Testis (tissue), 3 donors: ENCODE results near the gene BCL6B. TPM values are rescaled to one million over a fixed set of nuclear protein-coding genes. Genes with fewer than 3 reads are reported as not detected.

Source experiments
- DNase-seq: peaks from one replicate; pipeline ENCODE4 v3.0.0-alpha.2; 2019
- H3K27ac ChIP-seq, 2 donors: fragments of 200-600 bp; sonication (generic); one replicate each; pipeline ENCODE4 v1.5.1; 2019
- H3K27me3 ChIP-seq: fragments of 200-600 bp; sonication (generic); one replicate; pipeline ENCODE4 v1.5.1; 2019
- H3K36me3 ChIP-seq: fragments of 200-600 bp; sonication (generic); one replicate; pipeline ENCODE4 v1.5.1; 2017; ENCODE audit warnings: low read depth; ENCODE audit errors: missing control alignments
- H3K4me1 ChIP-seq: fragments of 200-600 bp; sonication (generic); one replicate; pipeline ENCODE4 v1.5.1; 2019
- H3K4me3 ChIP-seq, 2 donors: fragments of 200-600 bp; sonication (generic); one replicate each; pipeline ENCODE4 v1.5.1; 2017 to 2019
- H3K9me3 ChIP-seq: fragments of 200-600 bp; sonication (generic); one replicate; pipeline ENCODE4 v1.5.1; 2017
- POLR2A ChIP-seq: fragments of 450-650 bp; IDR thresholded peaks from one replicate; pipeline ENCODE4 v1.6.1; 2017; ENCODE audit warnings: antibody characterized with exemption, mild to moderate bottlenecking, moderate library complexity
- WGBS, 2 donors: methylation state at CpG; one replicate each; pipeline ENCODE4 v1.1.5; 2018; 5-methylcytosine and 5-hydroxymethylcytosine counted together
- intact Hi-C: fragments of 100-400 bp; cut with DNase I; formaldehyde crosslinking; loops from one replicate; pipeline ENCODE4 v1.15.1; 2023; ENCODE audit warnings: low total_unique reads
- polyA plus RNA-seq: library from polyadenylated mRNA; stranded (reverse); fragments of 350-450 nt; fragmentation: Illumina TruSeq; extraction: RNeasy Lipid Tissue Mini Kit (QIAGEN cat#74804); gene quantifications from one replicate; pipeline ENCODE4 v1.2.3, GENCODE V29; 2014; ENCODE audit warnings: low read depth, low replicate concordance; ENCODE audit not compliant: insufficient read depth
- total RNA-seq, 2 donors: library from RNA; depleted of rRNA; stranded (reverse); fragments of >200 nt; gene quantifications; one replicate each; pipeline ENCODE4 v1.2.3, GENCODE V29; 2016
- TF ChIP-seq, protein P1 (sequence below), 3 experiments: fragments of 450-650 bp in 2 of 3; fragments of 200-600 bp in 1 of 3; sonication (generic) in 1 of 3; IDR thresholded peaks; one replicate each; pipeline ENCODE4 v1.5.1; 2016 to 2019; ENCODE audit warnings: antibody characterized with exemption in 3 of 3, mild to moderate bottlenecking in 2 of 3, moderate library complexity in 1 of 3

Gene BCL6B
- total and polyA plus RNA-seq, 3 donors from 2014 or later: 2.5 to 4.6 (median 3.5) TPM

DNA sequence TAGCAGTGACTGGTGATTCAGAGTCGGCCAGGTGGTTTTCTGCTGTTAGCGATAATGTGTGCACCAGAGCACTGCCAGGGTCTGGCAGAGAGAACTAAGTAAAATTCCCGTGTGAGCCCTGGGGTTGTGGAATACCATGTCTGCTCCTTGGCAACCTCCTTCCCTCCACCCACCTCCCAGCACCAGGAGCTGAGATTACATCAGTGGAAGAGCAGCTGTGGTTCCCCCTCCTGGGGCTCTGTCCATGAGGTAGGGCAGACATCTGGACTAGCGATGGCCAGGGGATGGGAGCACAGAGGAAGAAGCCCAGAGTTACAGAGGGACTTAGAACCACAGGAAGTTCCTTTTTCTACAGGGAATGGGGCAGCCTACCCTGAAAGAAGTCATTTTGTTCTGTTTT, 41.4 kb downstream of the BCL6B start:
- DNase-seq: no peak
- Histone ChIP-seq H3K27me3 (no peaks in the 10 kb centered on the region), H3K36me3 (no peaks in the 10 kb centered on the region), H3K4me1 (no peaks in the 10 kb centered on the region), H3K9me3 (no peaks in the 10 kb centered on the region), H3K27ac (no peak overlapping the region), H3K4me3 (no peak overlapping the region)
- WGBS, 2 donors: 73 to 76% methylated on average over 3 to 4 of the region's 4 CpGs
- intact Hi-C loops: no loop called here
- TF ChIP-seq, protein P1, sequence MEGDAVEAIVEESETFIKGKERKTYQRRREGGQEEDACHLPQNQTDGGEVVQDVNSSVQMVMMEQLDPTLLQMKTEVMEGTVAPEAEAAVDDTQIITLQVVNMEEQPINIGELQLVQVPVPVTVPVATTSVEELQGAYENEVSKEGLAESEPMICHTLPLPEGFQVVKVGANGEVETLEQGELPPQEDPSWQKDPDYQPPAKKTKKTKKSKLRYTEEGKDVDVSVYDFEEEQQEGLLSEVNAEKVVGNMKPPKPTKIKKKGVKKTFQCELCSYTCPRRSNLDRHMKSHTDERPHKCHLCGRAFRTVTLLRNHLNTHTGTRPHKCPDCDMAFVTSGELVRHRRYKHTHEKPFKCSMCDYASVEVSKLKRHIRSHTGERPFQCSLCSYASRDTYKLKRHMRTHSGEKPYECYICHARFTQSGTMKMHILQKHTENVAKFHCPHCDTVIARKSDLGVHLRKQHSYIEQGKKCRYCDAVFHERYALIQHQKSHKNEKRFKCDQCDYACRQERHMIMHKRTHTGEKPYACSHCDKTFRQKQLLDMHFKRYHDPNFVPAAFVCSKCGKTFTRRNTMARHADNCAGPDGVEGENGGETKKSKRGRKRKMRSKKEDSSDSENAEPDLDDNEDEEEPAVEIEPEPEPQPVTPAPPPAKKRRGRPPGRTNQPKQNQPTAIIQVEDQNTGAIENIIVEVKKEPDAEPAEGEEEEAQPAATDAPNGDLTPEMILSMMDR (IDR thresholded peaks at IDR 0.05): no peak
- no peak for TF ChIP-seq POLR2A

DNA sequence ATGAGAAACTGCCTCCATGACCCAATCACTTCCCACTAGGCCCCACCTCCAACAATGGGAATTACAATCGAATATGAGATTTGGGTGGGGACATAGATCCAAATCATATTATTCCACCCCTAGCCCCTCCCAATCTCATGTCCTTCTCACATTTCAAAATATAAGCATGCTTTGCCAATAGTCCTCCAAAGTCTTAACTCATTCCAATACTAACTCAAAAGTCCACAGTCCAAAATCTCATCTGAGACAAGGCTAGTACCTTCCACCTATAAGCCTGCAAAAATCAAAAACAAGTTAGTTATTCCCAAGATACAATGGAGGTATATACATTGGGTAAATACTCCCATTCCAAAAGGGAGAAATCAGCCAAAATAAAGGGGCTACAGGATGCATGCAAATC, 44.3 kb downstream of the BCL6B start:
- 81 to 89% methylated on average over 1 of the region's 1 CpG for WGBS, 2 donors
- Histone ChIP-seq H3K4me1 (no peaks in the 10 kb centered on the region), H3K36me3 (no peaks in the 10 kb centered on the region), H3K4me3 (no peak overlapping the region), H3K27me3 (no peaks in the 10 kb centered on the region), H3K27ac (no peak overlapping the region), H3K9me3 (no peaks in the 10 kb centered on the region)
- TF ChIP-seq, protein P1 (IDR thresholded peaks at IDR 0.05): no peak
- no peak for TF ChIP-seq POLR2A
- intact Hi-C loops: no loop called here
- DNase-seq: no peak

DNA sequence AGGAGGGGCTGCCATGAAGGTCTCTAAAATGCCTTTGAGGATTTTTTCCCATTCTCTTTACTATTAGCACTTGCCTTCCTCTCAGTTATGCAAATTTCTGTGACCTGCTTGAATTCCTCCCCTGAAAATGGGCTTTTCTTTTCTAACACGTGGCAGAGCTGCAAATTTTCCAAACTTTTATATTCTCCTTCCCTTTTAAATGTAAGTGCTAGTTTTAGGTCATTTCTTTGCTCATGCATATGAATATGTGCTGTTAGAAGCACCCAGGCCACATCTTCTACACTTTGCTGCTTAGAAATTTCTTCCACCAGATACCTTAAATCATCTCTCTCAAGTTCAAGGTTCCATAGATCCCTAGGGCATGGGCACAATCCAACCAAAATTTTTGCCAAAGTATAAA, 45.4 kb downstream of the BCL6B start:
- WGBS, 2 donors: 42 to 43% methylated on average over 1 of the region's 1 CpG
- H3K27me3 ChIP-seq: no peaks in the 10 kb centered on the region
- DNase-seq: no peak
- H3K4me3 ChIP-seq: no peak overlapping the region
- no peaks in the 10 kb centered on the region for H3K36me3 ChIP-seq
- H3K9me3 ChIP-seq: no peaks in the 10 kb centered on the region
- no peak overlapping the region for H3K27ac ChIP-seq
- no peaks in the 10 kb centered on the region for H3K4me1 ChIP-seq
- intact Hi-C loops: no loop called here
- TF ChIP-seq, protein P1 (IDR thresholded peaks at IDR 0.05): no peak
- no peak for TF ChIP-seq POLR2A

DNA sequence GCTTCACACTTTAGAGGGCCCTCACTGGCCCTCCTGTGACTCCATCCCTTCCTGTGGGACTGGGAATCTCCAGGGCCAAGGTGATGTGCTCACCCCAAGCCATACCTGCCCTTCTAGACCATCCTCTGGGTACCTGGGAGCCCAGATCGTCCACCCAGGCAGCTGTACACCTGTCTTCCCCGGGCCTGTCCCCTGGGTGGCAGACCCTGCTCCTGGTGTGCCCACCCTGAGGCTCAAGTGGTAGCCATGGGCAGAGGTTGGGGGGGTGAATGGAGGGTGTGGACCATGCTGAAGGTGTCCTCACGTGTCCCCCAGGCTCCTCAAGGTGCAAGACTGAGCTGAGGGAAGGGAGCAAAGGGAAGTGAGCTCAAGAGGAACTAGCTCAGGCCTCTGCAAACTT, 47.9 kb downstream of the BCL6B start:
- H3K4me1 ChIP-seq: no peaks in the 10 kb centered on the region
- no peak overlapping the region for H3K4me3 ChIP-seq
- no peaks in the 10 kb centered on the region for H3K9me3 ChIP-seq
- H3K27ac ChIP-seq: no peak overlapping the region
- DNase-seq: no peak
- TF ChIP-seq, protein P1 (IDR thresholded peaks at IDR 0.05): no peak
- no peak for TF ChIP-seq POLR2A
- no peaks in the 10 kb centered on the region for H3K36me3 ChIP-seq
- intact Hi-C loops: no loop called here
- WGBS, 2 donors: 83 to 91% methylated on average over 3 of the region's 3 CpGs
- no peaks in the 10 kb centered on the region for H3K27me3 ChIP-seq

DNA sequence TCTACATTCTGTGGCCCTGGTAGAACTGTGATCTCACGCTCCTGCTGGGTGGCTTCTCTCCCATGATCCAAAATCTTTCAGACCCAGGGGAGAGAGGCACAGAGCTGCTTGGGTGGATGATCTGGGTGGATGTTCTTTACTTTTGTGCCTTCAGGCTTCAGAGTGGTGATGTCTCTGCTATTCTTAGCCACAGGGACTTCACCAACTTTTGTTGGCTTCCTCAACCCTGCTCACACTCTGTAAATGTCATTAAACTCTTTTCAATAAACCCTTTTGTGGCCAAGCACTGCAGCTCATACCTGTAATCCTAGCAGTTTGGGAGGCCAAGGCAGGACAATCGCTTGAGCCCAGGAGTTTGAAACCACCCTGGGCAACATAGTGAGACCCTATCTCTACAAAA, 49.6 kb downstream of the BCL6B start:
- Histone ChIP-seq H3K36me3 (no peaks in the 10 kb centered on the region), H3K27ac (no peak overlapping the region), H3K9me3 (no peaks in the 10 kb centered on the region), H3K27me3 (no peaks in the 10 kb centered on the region), H3K4me3 (no peak overlapping the region), H3K4me1 (no peaks in the 10 kb centered on the region)
- 89 to 96% methylated on average over 2 of the region's 2 CpGs for WGBS, 2 donors
- no peak for TF ChIP-seq POLR2A
- TF ChIP-seq, protein P1 (IDR thresholded peaks at IDR 0.05): no peak
- DNase-seq: no peak
- intact Hi-C loops: no loop called here
